Activated CD4-positive, alpha-beta memory T cell treated with anti-CD3 and anti-CD28 coated beads for 36 hours (primary cell): ENCODE results near the gene CDX1. TPM values are rescaled to one million over a fixed set of nuclear protein-coding genes. Genes with fewer than 3 reads are reported as not detected.

Source experiments
- CTCF ChIA-PET: fragments of 350-600 bp; sonication (Branson Sonifier 250); formaldehyde crosslinking; loops from one replicate; lab custom pipeline; 2021; ENCODE audit warnings: antibody characterized with exemption, inconsistent platforms; lab: Charles Lee
- POLR2A ChIA-PET: fragments of 350-600 bp; sonication (Branson Sonifier 250); formaldehyde crosslinking; loops from one replicate; lab custom pipeline; 2021; ENCODE audit warnings: antibody characterized with exemption; lab: Charles Lee
- DNase-seq: peaks from one replicate; pipeline ENCODE4 v3.0.0-alpha.2; 2020
- H3K27ac Mint-ChIP-seq: one replicate; pipeline ENCODE4 v1.8.0; 2021; ENCODE audit warnings: mixed read lengths
- H3K27me3 Mint-ChIP-seq: one replicate; pipeline ENCODE4 v1.8.0; 2021; ENCODE audit warnings: mixed read lengths
- H3K36me3 Mint-ChIP-seq: one replicate; pipeline ENCODE4 v1.8.0; 2021; ENCODE audit warnings: mixed read lengths
- H3K4me1 Mint-ChIP-seq: one replicate; pipeline ENCODE4 v1.8.0; 2021; ENCODE audit warnings: low read depth, mixed read lengths
- H3K4me3 Mint-ChIP-seq: one replicate; pipeline ENCODE4 v1.8.0; 2021; ENCODE audit warnings: mild to moderate bottlenecking, mixed read lengths
- H3K9me3 Mint-ChIP-seq: one replicate; pipeline ENCODE4 v1.8.0; 2021; ENCODE audit warnings: mixed read lengths
- intact Hi-C: fragments of 100-400 bp; cut with micrococcal nuclease; formaldehyde crosslinking; loops from one replicate; pipeline ENCODE4 v1.15.1; 2023
- total RNA-seq, 2 experiments: library from RNA; stranded (reverse); gene quantifications; one replicate each; pipeline ENCODE4 v1.2.3, GENCODE V29; 2021

Gene CDX1
- total RNA-seq, 2 experiments from 2014 or later: not detected

- H3K27me3 Mint-ChIP-seq: peaks cover 15% of the 10 kb centered on the region
- peaks cover 9% of the 10 kb centered on the region for H3K4me1 Mint-ChIP-seq
- no peaks in the 10 kb centered on the region for H3K36me3 Mint-ChIP-seq
- ChIA-PET POLR2A (no interaction called here), CTCF (interaction anchor here (1.1 kb wide), 1 partner anchor 9 kb away, joined by 3 read pairs; no protein-coding TSS in a partner anchor)
- intact Hi-C loops: no loop called here
- H3K9me3 Mint-ChIP-seq: no peaks in the 10 kb centered on the region
- DNase-seq: peak; percentile 11
- H3K4me3 Mint-ChIP-seq: no peak overlapping the region
- H3K27ac Mint-ChIP-seq: no peak overlapping the region
These were observed 42.6 kb downstream of the CDX1 start for GRCh38 chr5:150209099-150209635.

- POLR2A ChIA-PET: no interaction called here
- Mint-ChIP-seq H3K4me1 (peaks cover 9% of the 10 kb centered on the region), H3K36me3 (no peaks in the 10 kb centered on the region), H3K9me3 (no peaks in the 10 kb centered on the region), H3K27ac (no peak overlapping the region), H3K4me3 (no peak overlapping the region), H3K27me3 (peaks cover 15% of the 10 kb centered on the region)
- CTCF ChIA-PET: no interaction called here
- intact Hi-C loops: no loop called here
- DNase-seq: no peak
These were observed 44.1 kb downstream of the CDX1 start for GRCh38 chr5:150210644-150211043.

- intact Hi-C loops: no loop called here
- no peak for DNase-seq
- peaks cover 9% of the 10 kb centered on the region for H3K4me1 Mint-ChIP-seq
- POLR2A ChIA-PET: no interaction called here
- no peaks in the 10 kb centered on the region for H3K9me3 Mint-ChIP-seq
- H3K4me3 Mint-ChIP-seq: no peak overlapping the region
- H3K27ac Mint-ChIP-seq: no peak overlapping the region
- CTCF ChIA-PET: interaction anchor here (1.1 kb wide), 1 partner anchor 98 kb away, joined by 3 read pairs; no protein-coding TSS in a partner anchor
- H3K36me3 Mint-ChIP-seq: no peaks in the 10 kb centered on the region
- peaks cover 15% of the 10 kb centered on the region for H3K27me3 Mint-ChIP-seq
These were observed 44.8 kb downstream of the CDX1 start for GRCh38 chr5:150211156-150212030.

- no peaks in the 10 kb centered on the region for H3K9me3 Mint-ChIP-seq
- no peaks in the 10 kb centered on the region for H3K36me3 Mint-ChIP-seq
- H3K27me3 Mint-ChIP-seq: peaks cover 5% of the 10 kb centered on the region
- no peak overlapping the region for H3K4me3 Mint-ChIP-seq
- ChIA-PET CTCF (no interaction called here), POLR2A (no interaction called here)
- intact Hi-C loops: no loop called here
- DNase-seq: no peak
- H3K4me1 Mint-ChIP-seq: peaks cover 8% of the 10 kb centered on the region
- H3K27ac Mint-ChIP-seq: no peak overlapping the region
These were observed 47.0 kb downstream of the CDX1 start for GRCh38 chr5:150213530-150213929.

- POLR2A ChIA-PET: no interaction called here
- Mint-ChIP-seq H3K36me3 (no peaks in the 10 kb centered on the region), H3K9me3 (no peaks in the 10 kb centered on the region)
These were observed 47.7 kb downstream of the CDX1 start for GRCh38 chr5:150214289-150214688.

GRCh38 chr5:150215979-150216944, 49.7 kb downstream of the CDX1 start:
- intact Hi-C loops: loop anchor here (5.0 kb wide), 1 partner anchor 379 kb away; no protein-coding TSS in a partner anchor

More at GRCh38 chr5:150214289-150214688, 47.7 kb downstream of the CDX1 start:
- H3K27ac Mint-ChIP-seq: no peak overlapping the region
- intact Hi-C loops: no loop called here
- no peak overlapping the region for H3K4me3 Mint-ChIP-seq
- peaks cover 1% of the 10 kb centered on the region for H3K4me1 Mint-ChIP-seq
- CTCF ChIA-PET: interaction anchor here (1.3 to 1.4 kb wide), 2 partner anchors 52 to 55 kb away, joined by 3 to 5 read pairs; no protein-coding TSS in a partner anchor
- H3K27me3 Mint-ChIP-seq: peaks cover 2% of the 10 kb centered on the region
- DNase-seq: no peak

GRCh38 chr5:150217038-150217437, 50.5 kb downstream of the CDX1 start:
- POLR2A ChIA-PET: no interaction called here
- CTCF ChIA-PET: interaction anchor here (0.9 to 3.6 kb wide), 6 partner anchors 23 to 89 kb away, joined by 4 to 18 read pairs (median 8); no protein-coding TSS in a partner anchor
- Mint-ChIP-seq H3K4me3 (no peak overlapping the region), H3K9me3 (no peaks in the 10 kb centered on the region), H3K36me3 (no peaks in the 10 kb centered on the region), H3K27ac (no peak overlapping the region), H3K4me1 (no peaks in the 10 kb centered on the region), H3K27me3 (peaks cover 4% of the 10 kb centered on the region)
- intact Hi-C loops: loop anchor here (5.0 kb wide), 1 partner anchor 380 kb away; no protein-coding TSS in a partner anchor
- DNase-seq: no peak

More at GRCh38 chr5:150215979-150216944, 49.7 kb downstream of the CDX1 start:
- Mint-ChIP-seq H3K36me3 (no peaks in the 10 kb centered on the region), H3K9me3 (no peaks in the 10 kb centered on the region), H3K27ac (no peak overlapping the region), H3K27me3 (peaks cover 4% of the 10 kb centered on the region), H3K4me3 (no peak overlapping the region), H3K4me1 (no peaks in the 10 kb centered on the region)
- CTCF ChIA-PET: interaction anchor here (1.3 to 1.5 kb wide), 2 partner anchors 54 to 93 kb away, joined by 6 to 8 read pairs; no protein-coding TSS in a partner anchor
- POLR2A ChIA-PET: no interaction called here
- no peak for DNase-seq

GRCh38 chr5:150217873-150218692, 51.5 kb downstream of the CDX1 start:
- H3K27me3 Mint-ChIP-seq: peaks cover 4% of the 10 kb centered on the region
- no peak overlapping the region for H3K27ac Mint-ChIP-seq
- H3K36me3 Mint-ChIP-seq: no peaks in the 10 kb centered on the region
- ChIA-PET CTCF (interaction anchor here (0.6 to 3.6 kb wide), 19 partner anchors 10 to 384 kb away, joined by 3 to 18 read pairs (median 4); no protein-coding TSS in a partner anchor), POLR2A (no interaction called here)
- no peaks in the 10 kb centered on the region for H3K9me3 Mint-ChIP-seq
- DNase-seq: peak; percentile 87
- no peaks in the 10 kb centered on the region for H3K4me1 Mint-ChIP-seq
- intact Hi-C loops: loop anchor here (1.0 to 5.0 kb wide), 4 partner anchors 57 to 381 kb away; no protein-coding TSS in a partner anchor
- H3K4me3 Mint-ChIP-seq: no peak overlapping the region

GRCh38 chr5:150218693-150219035, 52.1 kb downstream of the CDX1 start:
- no peak overlapping the region for H3K27ac Mint-ChIP-seq
- no peak overlapping the region for H3K4me3 Mint-ChIP-seq
- ChIA-PET CTCF (interaction anchor here (0.6 to 3.6 kb wide), 19 partner anchors 10 to 384 kb away, joined by 3 to 18 read pairs (median 4); no protein-coding TSS in a partner anchor), POLR2A (no interaction called here)
- intact Hi-C loops: loop anchor here (1.0 to 5.0 kb wide), 4 partner anchors 57 to 381 kb away; no protein-coding TSS in a partner anchor
- H3K4me1 Mint-ChIP-seq: no peaks in the 10 kb centered on the region
- no peaks in the 10 kb centered on the region for H3K9me3 Mint-ChIP-seq
- no peaks in the 10 kb centered on the region for H3K36me3 Mint-ChIP-seq
- no peak for DNase-seq
- peaks cover 4% of the 10 kb centered on the region for H3K27me3 Mint-ChIP-seq

- intact Hi-C loops: loop anchor here (2.0 to 5.0 kb wide), 2 partner anchors 218 to 382 kb away; no protein-coding TSS in a partner anchor
- H3K27me3 Mint-ChIP-seq: peaks cover 4% of the 10 kb centered on the region
- no peak overlapping the region for H3K27ac Mint-ChIP-seq
- no peak overlapping the region for H3K4me3 Mint-ChIP-seq
- no peaks in the 10 kb centered on the region for H3K9me3 Mint-ChIP-seq
- H3K36me3 Mint-ChIP-seq: no peaks in the 10 kb centered on the region
- DNase-seq: no peak
- no peaks in the 10 kb centered on the region for H3K4me1 Mint-ChIP-seq
- ChIA-PET CTCF (interaction anchor here (1.1 to 3.6 kb wide), 10 partner anchors 9 to 385 kb away, joined by 3 to 18 read pairs (median 7); no protein-coding TSS in a partner anchor), POLR2A (no interaction called here)
These were observed 52.6 kb downstream of the CDX1 start for GRCh38 chr5:150219142-150219541.
